ENCODE data around the gene DOCK6. TPM values are rescaled to one million over a fixed set of nuclear protein-coding genes. Genes with fewer than 3 reads are reported as not detected.

DOCK6 gene
- total and polyA plus RNA-seq, 2 of the 13 experiments (the other 11 are each of a cell fraction or from before 2014, with no cell fraction given) = 5.4 to 38.1 TPM

DNA sequence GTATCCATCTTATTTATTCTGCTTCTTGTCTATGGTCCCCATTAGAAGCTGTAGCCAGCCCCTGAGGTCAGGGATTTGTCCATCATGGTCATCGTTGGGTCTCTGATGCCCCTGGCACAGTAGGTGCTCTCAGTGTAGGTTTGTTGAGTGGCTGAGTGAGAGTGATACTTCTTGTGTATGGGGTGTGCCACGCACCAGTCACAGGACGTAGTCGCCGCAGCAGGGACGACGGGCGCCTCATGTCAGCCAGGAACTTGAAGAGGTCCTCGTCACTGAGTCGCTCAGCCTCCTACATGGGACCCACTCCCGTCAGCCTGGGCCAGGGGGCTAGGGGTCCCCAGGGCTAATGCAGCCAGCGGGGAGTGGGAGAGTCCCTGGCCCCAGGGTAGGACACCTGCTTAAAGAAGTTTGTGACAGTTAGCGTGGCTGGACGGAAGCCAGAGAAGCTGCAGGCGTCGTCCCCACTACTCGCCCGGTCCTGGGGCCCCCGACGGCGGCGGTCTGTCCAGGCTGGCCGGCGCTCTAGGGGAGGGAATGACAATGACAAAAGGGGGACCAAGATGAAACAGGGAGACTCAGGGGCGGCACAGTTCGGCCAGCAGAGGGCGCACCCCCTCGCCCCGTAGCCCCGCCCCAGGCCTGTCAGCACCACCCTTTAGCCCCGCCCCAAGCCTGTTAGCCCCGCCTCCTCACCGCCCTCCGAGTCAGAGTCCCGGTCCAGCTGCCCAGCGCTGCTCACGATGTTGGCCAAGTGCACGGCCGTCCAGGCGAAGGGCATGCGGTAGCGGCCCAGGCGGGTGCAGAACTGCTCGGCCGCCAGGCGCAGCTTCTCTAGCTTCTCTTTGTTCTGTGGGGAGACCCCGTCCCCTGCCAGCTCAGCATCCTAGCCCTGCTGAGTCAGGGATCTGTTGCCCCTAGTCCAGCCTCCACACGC is 19.2 kb downstream of the DOCK6 start (continued):
- TF ChIP-seq, protein P1, sequence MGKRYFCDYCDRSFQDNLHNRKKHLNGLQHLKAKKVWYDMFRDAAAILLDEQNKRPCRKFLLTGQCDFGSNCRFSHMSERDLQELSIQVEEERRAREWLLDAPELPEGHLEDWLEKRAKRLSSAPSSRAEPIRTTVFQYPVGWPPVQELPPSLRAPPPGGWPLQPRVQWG (CRISPR knock-in tag; IDR thresholded peaks at IDR 0.05; ENCODE audit: borderline replicate concordance, low read depth) = no peak
- peak; percentile 75; the same call in 1 of the 2 replicates for TF ChIP-seq ZNF224 (CRISPR knock-in tag; IDR thresholded peaks at IDR 0.05)
- TF ChIP-seq ZNF772 (CRISPR knock-in tag; IDR thresholded peaks at IDR 0.05) = peak; percentile 63; the same call in 1 of the 2 replicates
- TF ChIP-seq SIX4 (CRISPR knock-in tag; IDR thresholded peaks at IDR 0.05) = no peak
- TF ChIP-seq U2AF2 (IDR thresholded peaks at IDR 0.05; ENCODE audit: low read depth, low read length) = no peak
- peak; percentile 23 for TF ChIP-seq YY1 (IDR thresholded peaks at IDR 0.05; ENCODE audit: insufficient read depth, insufficient replicate concordance, low read depth, low read length)
- TF ChIP-seq ZNF160 (CRISPR knock-in tag; IDR thresholded peaks at IDR 0.05) = 0 out of 2 replicates have a peak, but pooled peaks have one; percentile 12
- TF ChIP-seq, protein P2, sequence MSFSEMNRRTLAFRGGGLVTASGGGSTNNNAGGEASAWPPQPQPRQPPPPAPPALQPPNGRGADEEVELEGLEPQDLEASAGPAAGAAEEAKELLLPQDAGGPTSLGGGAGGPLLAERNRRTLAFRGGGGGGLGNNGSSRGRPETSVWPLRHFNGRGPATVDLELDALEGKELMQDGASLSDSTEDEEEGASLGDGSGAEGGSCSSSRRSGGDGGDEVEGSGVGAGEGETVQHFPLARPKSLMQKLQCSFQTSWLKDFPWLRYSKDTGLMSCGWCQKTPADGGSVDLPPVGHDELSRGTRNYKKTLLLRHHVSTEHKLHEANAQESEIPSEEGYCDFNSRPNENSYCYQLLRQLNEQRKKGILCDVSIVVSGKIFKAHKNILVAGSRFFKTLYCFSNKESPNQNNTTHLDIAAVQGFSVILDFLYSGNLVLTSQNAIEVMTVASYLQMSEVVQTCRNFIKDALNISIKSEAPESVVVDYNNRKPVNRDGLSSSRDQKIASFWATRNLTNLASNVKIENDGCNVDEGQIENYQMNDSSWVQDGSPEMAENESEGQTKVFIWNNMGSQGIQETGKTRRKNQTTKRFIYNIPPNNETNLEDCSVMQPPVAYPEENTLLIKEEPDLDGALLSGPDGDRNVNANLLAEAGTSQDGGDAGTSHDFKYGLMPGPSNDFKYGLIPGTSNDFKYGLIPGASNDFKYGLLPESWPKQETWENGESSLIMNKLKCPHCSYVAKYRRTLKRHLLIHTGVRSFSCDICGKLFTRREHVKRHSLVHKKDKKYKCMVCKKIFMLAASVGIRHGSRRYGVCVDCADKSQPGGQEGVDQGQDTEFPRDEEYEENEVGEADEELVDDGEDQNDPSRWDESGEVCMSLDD (CRISPR knock-in tag; IDR thresholded peaks at IDR 0.05; ENCODE audit: borderline replicate concordance) = 0 out of 2 replicates have a peak, but pooled peaks have one; percentile 45
- TF ChIP-seq ZNF354B (CRISPR knock-in tag; IDR thresholded peaks at IDR 0.05) = no peak
- TF ChIP-seq, protein P3, sequence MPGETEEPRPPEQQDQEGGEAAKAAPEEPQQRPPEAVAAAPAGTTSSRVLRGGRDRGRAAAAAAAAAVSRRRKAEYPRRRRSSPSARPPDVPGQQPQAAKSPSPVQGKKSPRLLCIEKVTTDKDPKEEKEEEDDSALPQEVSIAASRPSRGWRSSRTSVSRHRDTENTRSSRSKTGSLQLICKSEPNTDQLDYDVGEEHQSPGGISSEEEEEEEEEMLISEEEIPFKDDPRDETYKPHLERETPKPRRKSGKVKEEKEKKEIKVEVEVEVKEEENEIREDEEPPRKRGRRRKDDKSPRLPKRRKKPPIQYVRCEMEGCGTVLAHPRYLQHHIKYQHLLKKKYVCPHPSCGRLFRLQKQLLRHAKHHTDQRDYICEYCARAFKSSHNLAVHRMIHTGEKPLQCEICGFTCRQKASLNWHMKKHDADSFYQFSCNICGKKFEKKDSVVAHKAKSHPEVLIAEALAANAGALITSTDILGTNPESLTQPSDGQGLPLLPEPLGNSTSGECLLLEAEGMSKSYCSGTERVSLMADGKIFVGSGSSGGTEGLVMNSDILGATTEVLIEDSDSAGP (CRISPR knock-in tag; IDR thresholded peaks at IDR 0.05; ENCODE audit: borderline replicate concordance) = peak; percentile 59
- TF ChIP-seq SRY (CRISPR knock-in tag; IDR thresholded peaks at IDR 0.05) = no peak; the same call in 1 of the 2 replicates
- TF ChIP-seq ZNF484 (CRISPR knock-in tag; IDR thresholded peaks at IDR 0.05; ENCODE audit: borderline replicate concordance, low read depth) = no peak
- no peak for TF ChIP-seq DPF2 (CRISPR knock-in tag; IDR thresholded peaks at IDR 0.05; ENCODE audit: borderline replicate concordance, low read depth)
- no peak for TF ChIP-seq HMG20B (CRISPR knock-in tag; conservative IDR thresholded peaks at IDR 0.05)
- no peak for TF ChIP-seq PHB2 (IDR thresholded peaks at IDR 0.05; ENCODE audit: partially characterized antibody)
- 0 out of 2 replicates have a peak, but pooled peaks have one; percentile 69 for TF ChIP-seq ZNF230 (CRISPR knock-in tag; IDR thresholded peaks at IDR 0.05)
- TF ChIP-seq ATF7-NPFF (CRISPR knock-in tag; IDR thresholded peaks at IDR 0.05; ENCODE audit: low read depth) = peak; percentile 52
- peak; percentile 54; the same call in 1 of the 2 replicates for TF ChIP-seq NRL (CRISPR knock-in tag; IDR thresholded peaks at IDR 0.05; ENCODE audit: borderline replicate concordance)
- TF ChIP-seq TRIM24 (CRISPR knock-in tag; IDR thresholded peaks at IDR 0.05) = no peak
- TF ChIP-seq ZNF350 (CRISPR knock-in tag; IDR thresholded peaks at IDR 0.05; ENCODE audit: borderline replicate concordance, low read depth) = no peak; the same call in 1 of the 2 replicates
- TF ChIP-seq, protein P4, sequence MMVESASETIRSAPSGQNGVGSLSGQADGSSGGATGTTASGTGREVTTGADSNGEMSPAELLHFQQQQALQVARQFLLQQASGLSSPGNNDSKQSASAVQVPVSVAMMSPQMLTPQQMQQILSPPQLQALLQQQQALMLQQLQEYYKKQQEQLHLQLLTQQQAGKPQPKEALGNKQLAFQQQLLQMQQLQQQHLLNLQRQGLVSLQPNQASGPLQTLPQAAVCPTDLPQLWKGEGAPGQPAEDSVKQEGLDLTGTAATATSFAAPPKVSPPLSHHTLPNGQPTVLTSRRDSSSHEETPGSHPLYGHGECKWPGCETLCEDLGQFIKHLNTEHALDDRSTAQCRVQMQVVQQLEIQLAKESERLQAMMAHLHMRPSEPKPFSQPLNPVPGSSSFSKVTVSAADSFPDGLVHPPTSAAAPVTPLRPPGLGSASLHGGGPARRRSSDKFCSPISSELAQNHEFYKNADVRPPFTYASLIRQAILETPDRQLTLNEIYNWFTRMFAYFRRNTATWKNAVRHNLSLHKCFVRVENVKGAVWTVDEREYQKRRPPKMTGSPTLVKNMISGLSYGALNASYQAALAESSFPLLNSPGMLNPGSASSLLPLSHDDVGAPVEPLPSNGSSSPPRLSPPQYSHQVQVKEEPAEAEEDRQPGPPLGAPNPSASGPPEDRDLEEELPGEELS (CRISPR knock-in tag; IDR thresholded peaks at IDR 0.05) = no peak; the same call in 1 of the 2 replicates

Measured in HepG2 (cell line).